Stomach smooth muscle (tissue), 2 donors: ENCODE data around the gene EIF3K.
A peak's percentile ranks its signal among the peaks of the same experiment; 100 is the strongest.

ENCODE experiments used
- H3K27ac ChIP-seq: one replicate; pipeline ENCODE4 v1.7.0; 2013; ENCODE audit warnings: mild to moderate bottlenecking, low read length, inconsistent platforms
- H3K27me3 ChIP-seq, 2 donors: one replicate each; pipeline ENCODE4 v1.7.0; 2013; ENCODE audit warnings: low read length in 2 of 2; ENCODE audit not compliant: insufficient read depth in 2 of 2, control insufficient read depth in 1 of 2
- H3K36me3 ChIP-seq, 2 donors: one replicate each; pipeline ENCODE4 v1.7.0; 2013; ENCODE audit warnings: low read length in 2 of 2; ENCODE audit not compliant: control insufficient read depth in 2 of 2, insufficient read depth in 2 of 2
- H3K4me1 ChIP-seq: one replicate; pipeline ENCODE4 v1.7.0; 2013; ENCODE audit warnings: low read length; ENCODE audit not compliant: control insufficient read depth, insufficient read depth
- H3K4me3 ChIP-seq, 2 donors: one replicate each; pipeline ENCODE4 v1.7.0; 2013; ENCODE audit warnings: low read length in 2 of 2
- H3K9ac ChIP-seq, 2 donors: one replicate each; pipeline ENCODE4 v1.7.0; 2013; ENCODE audit warnings: low read length in 2 of 2, mild to moderate bottlenecking in 1 of 2
- H3K9me3 ChIP-seq, 2 donors: one replicate each; pipeline ENCODE4 v1.7.0; 2013; ENCODE audit warnings: low read length in 2 of 2; ENCODE audit not compliant: control insufficient read depth in 2 of 2
- donor health status: healthy.
- donor health status: Pancreatic carcinoma.

EIF3K gene

DNA sequence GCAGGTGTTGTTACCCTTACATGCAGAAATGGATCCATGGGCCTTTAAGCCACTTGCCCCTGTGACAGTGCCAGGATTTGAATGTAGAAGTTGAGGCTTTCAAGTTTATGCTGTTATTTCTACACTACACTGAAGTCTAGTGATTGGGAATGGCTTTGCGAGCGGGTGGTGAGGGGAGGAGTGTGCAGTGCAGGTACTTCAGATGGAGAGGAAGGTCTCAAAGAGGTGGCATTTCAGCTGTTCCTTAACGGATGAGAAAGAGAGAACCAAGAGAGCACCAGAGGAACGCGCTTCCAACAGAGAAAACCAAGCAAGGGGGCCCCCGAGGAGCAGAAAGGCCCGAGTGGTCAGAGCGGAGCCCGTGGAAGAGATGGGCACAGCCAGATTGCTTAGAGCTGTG lies 41.7 kb downstream of the EIF3K start:
- Histone ChIP-seq H3K27ac (no peak overlapping the region), H3K9ac (peak overlapping the region in 1 of 2 donors; percentile 21), H3K36me3 (peaks cover 6 to 7% of the 10 kb centered on the region in 2 donors), H3K27me3 (no peaks in the 10 kb centered on the region), H3K4me3 (peak overlapping the region in 1 of 2 donors; percentile 3), H3K9me3 (no peaks in the 10 kb centered on the region), H3K4me1 (peaks cover 81% of the 10 kb centered on the region)

DNA sequence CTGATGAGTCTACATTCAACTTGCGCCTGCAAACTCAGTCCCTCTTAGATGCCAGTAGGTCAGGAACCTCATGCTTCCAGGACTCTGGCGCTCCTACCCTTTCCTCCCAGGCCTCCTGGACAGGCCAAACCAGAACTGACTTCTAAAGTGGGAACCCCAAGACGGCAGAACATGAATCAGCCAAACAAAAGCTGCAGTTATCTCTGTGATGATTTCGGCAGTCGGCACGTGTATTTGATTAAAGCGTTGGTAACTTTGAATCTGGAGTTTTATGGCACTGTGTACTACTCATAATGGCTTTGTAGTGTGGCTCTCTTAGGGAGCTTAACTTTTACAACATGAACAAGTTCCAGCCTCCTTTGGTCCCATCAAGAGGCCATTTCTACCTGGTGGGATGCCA lies 42.1 kb downstream of the EIF3K start:
- peaks cover 85% of the 10 kb centered on the region for H3K4me1 ChIP-seq

DNA sequence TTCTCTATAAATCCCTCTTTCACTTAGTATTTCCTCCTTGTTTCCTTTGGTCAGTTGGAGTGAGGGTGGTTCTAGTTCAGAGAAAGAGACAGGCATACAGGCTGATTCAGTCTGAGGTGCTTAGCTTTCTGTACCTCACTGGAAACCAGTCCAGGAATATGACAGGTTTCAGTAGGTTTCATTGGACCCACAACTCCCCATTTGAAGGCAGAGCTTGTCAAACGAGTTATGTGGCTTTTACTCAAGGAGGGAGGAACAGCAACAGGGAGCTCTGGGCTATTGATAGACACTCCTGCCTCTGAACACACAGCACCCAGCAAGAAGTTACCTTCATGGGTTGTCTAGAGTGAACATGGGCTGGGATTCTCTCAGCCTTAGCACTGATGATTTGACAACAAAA lies 43.0 kb downstream of the EIF3K start:
- H3K27me3 ChIP-seq, result no peaks in the 10 kb centered on the region
- peak overlapping the region; percentile 31 for H3K27ac ChIP-seq
- peaks cover 0 to 4% of the 10 kb centered on the region in 2 donors for H3K36me3 ChIP-seq
- H3K9me3 ChIP-seq, result no peaks in the 10 kb centered on the region
- H3K4me1 ChIP-seq, result peaks cover 88% of the 10 kb centered on the region
- no peak overlapping the region for H3K9ac ChIP-seq
- peak overlapping the region in 1 of 2 donors; percentile 15 for H3K4me3 ChIP-seq

More for the DNA sequence above, 42.1 kb downstream of the EIF3K start:
- Histone ChIP-seq H3K36me3 (peaks cover 6 to 7% of the 10 kb centered on the region in 2 donors), H3K9me3 (no peaks in the 10 kb centered on the region), H3K27me3 (no peaks in the 10 kb centered on the region), H3K4me3 (no peak overlapping the region), H3K9ac (no peak overlapping the region), H3K27ac (no peak overlapping the region)

- Histone ChIP-seq H3K9me3 (no peaks in the 10 kb centered on the region), H3K27me3 (no peaks in the 10 kb centered on the region), H3K36me3 (peaks cover 0 to 4% of the 10 kb centered on the region in 2 donors), H3K9ac (no peak overlapping the region), H3K4me1 (peaks cover 89% of the 10 kb centered on the region), H3K27ac (peak overlapping the region; percentile 89), H3K4me3 (peak overlapping the region in 1 of 2 donors; percentile 15)
These were observed 43.7 kb downstream of the EIF3K start for GRCh38 chr19:38662537-38663155.

DNA sequence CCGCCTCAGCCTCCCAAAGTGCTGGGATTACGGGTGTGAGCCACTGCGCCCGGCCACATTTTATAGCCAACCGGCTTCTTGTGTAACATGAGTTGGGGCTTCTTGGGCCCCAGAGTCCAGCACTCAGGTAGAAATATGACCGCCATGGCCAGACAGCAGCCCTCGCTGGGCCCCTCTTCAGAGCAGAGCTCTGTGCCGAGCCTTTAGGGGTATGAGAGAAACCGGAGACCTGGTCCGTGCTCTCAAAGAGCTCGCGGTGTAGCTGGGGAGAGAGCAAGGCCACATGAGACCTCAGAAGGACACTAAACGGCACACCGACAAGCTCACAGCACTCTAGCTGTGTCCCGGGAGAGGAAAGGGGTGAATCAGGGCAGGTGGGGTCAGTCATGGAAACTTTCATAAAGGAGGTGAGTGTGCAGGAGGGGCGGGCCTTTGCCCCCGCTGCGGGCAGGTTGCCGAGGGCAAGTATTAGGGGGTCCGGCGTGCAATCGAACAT lies 44.2 kb downstream of the EIF3K start:
- Histone ChIP-seq H3K4me1 (peaks cover 89% of the 10 kb centered on the region), H3K9ac (peak overlapping the region in 1 of 2 donors; percentile 58), H3K27ac (peak overlapping the region; percentile 89), H3K9me3 (no peaks in the 10 kb centered on the region), H3K4me3 (peak overlapping the region in 1 of 2 donors; percentile 55), H3K27me3 (no peaks in the 10 kb centered on the region), H3K36me3 (peaks cover 0 to 4% of the 10 kb centered on the region in 2 donors)

GRCh38 chr19:38663957-38664502 lies 45.0 kb downstream of the EIF3K start:
- no peaks in the 10 kb centered on the region for H3K9me3 ChIP-seq
- peaks cover 0 to 4% of the 10 kb centered on the region in 2 donors for H3K36me3 ChIP-seq
- peak overlapping the region; percentile 22 to 58 for H3K9ac ChIP-seq
- H3K4me1 ChIP-seq, result peaks cover 90% of the 10 kb centered on the region
- H3K27me3 ChIP-seq, result no peaks in the 10 kb centered on the region
- peak overlapping the region; percentile 89 for H3K27ac ChIP-seq
- peak overlapping the region in 1 of 2 donors; percentile 55 for H3K4me3 ChIP-seq

DNA sequence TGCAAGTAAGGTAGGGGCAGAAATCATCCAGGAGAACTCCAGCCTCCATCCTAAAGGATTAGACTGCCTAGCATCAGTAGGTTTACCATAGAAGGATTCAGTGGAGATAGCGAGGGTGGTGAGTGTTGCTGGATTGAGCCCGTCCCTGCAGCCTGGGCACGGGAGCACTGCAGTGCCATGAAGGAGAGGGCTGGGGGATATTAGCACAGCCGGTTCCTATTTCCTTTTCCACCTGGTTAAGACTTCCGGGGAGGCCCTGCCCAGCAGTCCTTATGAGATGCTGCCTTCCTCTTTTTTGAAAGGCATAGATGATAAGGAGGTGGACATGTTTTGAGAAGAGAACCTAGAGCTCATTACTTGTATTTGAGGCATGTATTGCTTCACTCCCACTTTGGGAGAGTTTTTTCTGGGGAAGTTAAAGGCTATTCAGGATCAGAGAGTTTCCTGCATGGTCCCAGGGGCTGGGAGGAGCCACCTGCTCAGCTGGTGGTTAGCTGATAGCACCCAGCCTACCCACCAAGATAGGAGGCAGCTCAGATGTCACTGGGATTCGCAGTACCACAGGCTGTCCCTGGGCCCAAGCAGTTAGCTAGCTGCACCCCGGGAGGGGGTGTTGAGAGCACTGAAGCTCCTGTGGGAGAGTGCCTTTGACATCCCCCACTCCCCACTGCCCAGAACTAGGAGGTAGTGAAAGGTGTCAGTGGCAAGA lies 45.7 kb downstream of the EIF3K start:
- Histone ChIP-seq H3K4me3 (peak overlapping the region in 1 of 2 donors; percentile 55), H3K27ac (peak overlapping the region; percentile 89), H3K36me3 (peaks cover 0 to 4% of the 10 kb centered on the region in 2 donors), H3K9ac (peak overlapping the region in 1 of 2 donors; percentile 58), H3K27me3 (no peaks in the 10 kb centered on the region), H3K9me3 (no peaks in the 10 kb centered on the region), H3K4me1 (peaks cover 90% of the 10 kb centered on the region)

DNA sequence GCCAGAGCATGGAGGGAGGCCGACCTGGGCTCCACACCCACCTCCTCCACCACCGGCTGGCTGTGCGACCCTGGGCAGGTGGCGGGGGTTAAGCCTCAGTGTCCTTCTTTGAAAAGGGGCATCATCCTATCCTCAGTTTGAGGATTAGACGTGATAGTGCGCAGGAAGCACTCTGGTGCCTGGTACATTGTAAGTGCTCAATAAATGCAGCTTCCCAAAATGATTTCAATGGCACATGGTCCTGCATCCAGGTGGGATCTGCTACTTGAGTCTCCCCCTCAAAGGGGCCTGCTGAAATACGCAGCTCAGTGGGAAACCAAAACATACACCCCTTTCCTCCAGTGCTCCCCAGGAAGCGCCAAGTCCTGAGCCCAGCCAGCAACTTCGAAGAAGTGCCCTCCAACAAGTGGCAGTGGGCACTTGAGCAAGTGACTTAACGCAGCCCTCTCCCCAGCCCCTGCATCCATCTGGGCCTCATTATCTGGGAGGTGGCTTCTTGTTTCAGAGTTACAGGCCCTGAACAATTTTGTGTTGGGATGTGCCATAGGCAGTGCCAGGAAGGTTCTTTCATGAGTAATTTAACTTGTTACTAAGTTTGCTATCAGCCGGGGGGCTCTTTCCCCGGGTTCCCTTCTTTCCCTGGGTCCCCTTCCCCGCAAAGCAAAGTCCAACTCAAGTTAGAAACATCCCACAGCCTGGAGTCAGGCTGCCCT lies 46.4 kb downstream of the EIF3K start:
- H3K9ac ChIP-seq, result peak overlapping the region; percentile 19 to 42
- peak overlapping the region; percentile 89 for H3K27ac ChIP-seq
- H3K4me3 ChIP-seq, result peak overlapping the region in 1 of 2 donors; percentile 55
- H3K36me3 ChIP-seq, result peaks cover 0 to 4% of the 10 kb centered on the region in 2 donors
- peaks cover 92% of the 10 kb centered on the region for H3K4me1 ChIP-seq
- H3K27me3 ChIP-seq, result no peaks in the 10 kb centered on the region
- H3K9me3 ChIP-seq, result no peaks in the 10 kb centered on the region

GRCh38 chr19:38665950-38666662 lies 47.1 kb downstream of the EIF3K start:
- H3K4me3 ChIP-seq, result peak overlapping the region in 1 of 2 donors; percentile 44
- no peaks in the 10 kb centered on the region for H3K9me3 ChIP-seq
- peaks cover 0 to 2% of the 10 kb centered on the region in 2 donors for H3K36me3 ChIP-seq
- H3K9ac ChIP-seq, result peak overlapping the region; percentile 19 to 55
- no peaks in the 10 kb centered on the region for H3K27me3 ChIP-seq
- peak overlapping the region; percentile 89 for H3K27ac ChIP-seq
- peaks cover 92% of the 10 kb centered on the region for H3K4me1 ChIP-seq
